ENCODE measurements around the gene CAMK1G. TPM values are rescaled to one million over a fixed set of nuclear protein-coding genes. Genes with fewer than 3 reads are reported as not detected.

Gene CAMK1G
- total and polyA plus RNA-seq, 2 donors (not counting 3 experiments of a cell fraction or from before 2014, with no cell fraction given) = not detected

- Histone ChIP-seq H3K4me3 (replicated peaks in 1 of 3; ENCODE audit: insufficient read depth in 1 of 3, low read depth in 1 of 3, low read length in 3 of 3) (no peak overlapping the region), H3K27ac (ENCODE audit: insufficient read depth, low read depth, low read length) (no peak overlapping the region), H3K36me3 (ENCODE audit: control insufficient read depth in 2 of 2, extremely low read depth in 1 of 2, insufficient read depth in 2 of 2, low read length in 2 of 2) (no peaks in the 10 kb centered on the region), H3K9me3 (replicated peaks; ENCODE audit: control insufficient read depth, insufficient read depth, low read length) (no peaks in the 10 kb centered on the region), H2AFZ (ENCODE audit: low read depth, low read length) (no peak overlapping the region), H3K9ac (replicated peaks; ENCODE audit: extremely low read depth, insufficient read depth, low read length) (no peak overlapping the region), H3K27me3 (ENCODE audit: control insufficient read depth in 2 of 2, insufficient read depth in 2 of 2, low read length in 2 of 2) (no peaks in the 10 kb centered on the region), H3K4me2 (ENCODE audit: insufficient read depth, low read length) (no peak overlapping the region), H3K4me1 (ENCODE audit: control insufficient read depth, extremely low read depth, insufficient read depth, low read length) (peaks cover 27% of the 10 kb centered on the region), H3K9me1 (replicated peaks; ENCODE audit: control insufficient read depth, extremely low read depth, insufficient read depth, low read length) (no peaks in the 10 kb centered on the region), H4K20me1 (replicated peaks; ENCODE audit: control insufficient read depth, extremely low read depth, insufficient read depth, low read length) (no peaks in the 10 kb centered on the region), H3K79me2 (ENCODE audit: control insufficient read depth, insufficient read depth, low read length) (no peaks in the 10 kb centered on the region)
- no TSS peak for BruUV-seq (replicated peaks)
- DNase-seq (ENCODE audit: low read depth, low spot score) (no peak), FAIRE-seq (no peak)
- intact Hi-C loops (cut with micrococcal nuclease) = loop anchor here (5.0 kb wide), 1 partner anchor 45 kb away; no protein-coding TSS in a partner anchor
- dilution Hi-C loops (cut with MboI; ENCODE audit: extremely low pct_ligation_motif_present, low sequenced_read_pairs) = no loop called here
- TF ChIP-seq CTCF (IDR thresholded peaks at IDR 0.05; ENCODE audit: extremely low read depth in 1 of 2, insufficient read depth in 1 of 2, low read depth in 1 of 2, low read length in 2 of 2) (no peak), GATA2 (IDR thresholded peaks at IDR 0.05; ENCODE audit: insufficient read depth, insufficient read length, low read depth, low read length) (no peak)
- CTCF ChIA-PET = interaction anchor here (0.8 to 1.5 kb wide), 2 partner anchors 20 to 46 kb away, joined by 3 to 5 read pairs; no protein-coding TSS in a partner anchor
- POLR2A ChIA-PET = no interaction called here
Measured at GRCh38 chr1:209647156-209647555, 63.6 kb downstream of the CAMK1G start.

GRCh38 chr1:209648346-209648745 lies 64.8 kb downstream of the CAMK1G start:
- no peaks in the 10 kb centered on the region for H3K9me1 ChIP-seq (replicated peaks; ENCODE audit: control insufficient read depth, extremely low read depth, insufficient read depth, low read length)
- no peak overlapping the region for H3K27ac ChIP-seq (ENCODE audit: insufficient read depth, low read depth, low read length)
- POLR2A ChIA-PET = no interaction called here
- TF ChIP-seq EZH2 (IDR thresholded peaks at IDR 0.05; ENCODE audit: borderline replicate concordance, low read depth, low read length, severe bottlenecking) (no peak), POLR2AphosphoS5 (IDR thresholded peaks at IDR 0.05; ENCODE audit: insufficient read depth, low read depth, low read length) (no peak), CTCF (IDR thresholded peaks at IDR 0.05; ENCODE audit: extremely low read depth in 1 of 2, insufficient read depth in 1 of 2, low read depth in 1 of 2, low read length in 2 of 2) (no peak), JUN (IDR thresholded peaks at IDR 0.05; ENCODE audit: borderline replicate concordance, insufficient read depth, insufficient read length, low read depth) (no peak), GATA2 (IDR thresholded peaks at IDR 0.05; ENCODE audit: insufficient read depth, insufficient read length, low read depth, low read length) (no peak), FOS (IDR thresholded peaks at IDR 0.05; ENCODE audit: borderline replicate concordance, insufficient read depth, low read length) (no peak), POLR2A (IDR thresholded peaks at IDR 0.05; ENCODE audit: low read depth, low read length) (no peak)
- H3K4me2 ChIP-seq (ENCODE audit: insufficient read depth, low read length) = no peak overlapping the region
- FAIRE-seq = no peak
- dilution Hi-C loops (cut with MboI; ENCODE audit: extremely low pct_ligation_motif_present, low sequenced_read_pairs) (no loop called here), intact Hi-C loops (cut with micrococcal nuclease) (loop anchor here (5.0 kb wide), 1 partner anchor 44 kb away; no protein-coding TSS in a partner anchor)
- H3K79me2 ChIP-seq (ENCODE audit: control insufficient read depth, insufficient read depth, low read length) = no peaks in the 10 kb centered on the region
- no peaks in the 10 kb centered on the region for H3K27me3 ChIP-seq (ENCODE audit: control insufficient read depth in 2 of 2, insufficient read depth in 2 of 2, low read length in 2 of 2)
- no peak overlapping the region for H3K4me3 ChIP-seq (replicated peaks in 1 of 3; ENCODE audit: insufficient read depth in 1 of 3, low read depth in 1 of 3, low read length in 3 of 3)
- peaks cover 27% of the 10 kb centered on the region for H3K4me1 ChIP-seq (ENCODE audit: control insufficient read depth, extremely low read depth, insufficient read depth, low read length)
- no peak overlapping the region for H3K9ac ChIP-seq (replicated peaks; ENCODE audit: extremely low read depth, insufficient read depth, low read length)
- no peaks in the 10 kb centered on the region for H3K36me3 ChIP-seq (ENCODE audit: control insufficient read depth in 2 of 2, extremely low read depth in 1 of 2, insufficient read depth in 2 of 2, low read length in 2 of 2)
- no peak overlapping the region for H2AFZ ChIP-seq (ENCODE audit: low read depth, low read length)
- no TSS peak for BruUV-seq (replicated peaks)
- CTCF ChIA-PET = interaction anchor here (1.1 to 2.3 kb wide), 6 partner anchors 9 to 62 kb away, joined by 3 to 10 read pairs (median 8); partner anchors contain the start of gene G0S2
- no peak for DNase-seq (ENCODE audit: low read depth, low spot score)
- no peaks in the 10 kb centered on the region for H3K9me3 ChIP-seq (replicated peaks; ENCODE audit: control insufficient read depth, insufficient read depth, low read length)
- H4K20me1 ChIP-seq (replicated peaks; ENCODE audit: control insufficient read depth, extremely low read depth, insufficient read depth, low read length) = no peaks in the 10 kb centered on the region

All from endothelial cell of umbilical vein (primary cell).